ENCODE data around the gene VWA5B1. TPM values are rescaled to one million over a fixed set of nuclear protein-coding genes. Genes with fewer than 3 reads are reported as not detected.

Gene VWA5B1
- total RNA-seq, 2 donors from 2014 or later = 0.22 to 0.43 TPM

DNA sequence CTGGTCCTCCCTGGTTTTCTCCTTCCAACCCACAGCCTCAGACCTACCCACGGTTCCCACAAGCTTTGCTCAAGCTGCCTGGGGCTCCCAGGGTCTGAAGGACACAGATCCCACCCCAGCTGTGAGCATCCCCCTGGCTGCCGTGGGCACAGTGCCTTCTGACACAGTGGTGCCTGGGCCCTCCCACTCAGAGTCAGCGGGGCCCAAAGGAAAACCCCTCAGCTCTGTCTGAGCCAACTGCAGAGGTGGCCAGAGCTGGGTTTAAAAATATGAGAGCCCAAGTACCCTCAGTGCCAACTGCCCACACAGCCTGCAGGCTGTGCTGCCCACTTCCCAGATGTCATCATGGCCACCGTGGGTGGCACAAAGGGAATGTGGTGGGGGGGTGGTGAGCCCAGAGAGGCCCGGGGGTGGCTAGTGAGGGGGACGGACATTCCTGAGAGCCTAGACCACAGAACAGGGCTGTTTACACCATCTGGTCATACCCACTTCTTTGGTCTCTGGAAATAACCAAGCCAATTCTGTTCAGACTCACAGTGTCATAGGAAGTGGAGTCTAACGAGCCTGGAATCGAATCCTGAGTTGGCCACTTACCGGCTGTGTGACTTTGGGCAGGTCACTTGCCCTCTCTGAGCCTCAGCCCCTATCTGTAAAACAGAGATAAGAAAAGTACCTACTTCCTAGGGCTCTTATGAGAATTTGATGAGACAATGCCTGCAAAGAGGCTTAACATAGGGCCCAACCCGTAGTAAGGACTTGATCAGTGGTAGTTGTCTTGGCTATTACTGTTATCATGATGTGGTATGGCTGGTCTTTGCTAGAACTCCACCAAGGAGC lies 109.9 kb downstream of the VWA5B1 start:
- DNase-seq (ENCODE audit: low spot score) = no peak
- Histone ChIP-seq H3K4me1 (no peaks in the 10 kb centered on the region), H3K9me3 (peaks cover 0 to 6% of the 10 kb centered on the region in 2 donors), H3K27ac (no peak overlapping the region), H3K27me3 (no peaks in the 10 kb centered on the region), H3K4me3 (no peak overlapping the region), H3K36me3 (no peaks in the 10 kb centered on the region)
- TF ChIP-seq, protein P1, sequence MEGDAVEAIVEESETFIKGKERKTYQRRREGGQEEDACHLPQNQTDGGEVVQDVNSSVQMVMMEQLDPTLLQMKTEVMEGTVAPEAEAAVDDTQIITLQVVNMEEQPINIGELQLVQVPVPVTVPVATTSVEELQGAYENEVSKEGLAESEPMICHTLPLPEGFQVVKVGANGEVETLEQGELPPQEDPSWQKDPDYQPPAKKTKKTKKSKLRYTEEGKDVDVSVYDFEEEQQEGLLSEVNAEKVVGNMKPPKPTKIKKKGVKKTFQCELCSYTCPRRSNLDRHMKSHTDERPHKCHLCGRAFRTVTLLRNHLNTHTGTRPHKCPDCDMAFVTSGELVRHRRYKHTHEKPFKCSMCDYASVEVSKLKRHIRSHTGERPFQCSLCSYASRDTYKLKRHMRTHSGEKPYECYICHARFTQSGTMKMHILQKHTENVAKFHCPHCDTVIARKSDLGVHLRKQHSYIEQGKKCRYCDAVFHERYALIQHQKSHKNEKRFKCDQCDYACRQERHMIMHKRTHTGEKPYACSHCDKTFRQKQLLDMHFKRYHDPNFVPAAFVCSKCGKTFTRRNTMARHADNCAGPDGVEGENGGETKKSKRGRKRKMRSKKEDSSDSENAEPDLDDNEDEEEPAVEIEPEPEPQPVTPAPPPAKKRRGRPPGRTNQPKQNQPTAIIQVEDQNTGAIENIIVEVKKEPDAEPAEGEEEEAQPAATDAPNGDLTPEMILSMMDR (IDR thresholded peaks at IDR 0.05) = no peak

DNA sequence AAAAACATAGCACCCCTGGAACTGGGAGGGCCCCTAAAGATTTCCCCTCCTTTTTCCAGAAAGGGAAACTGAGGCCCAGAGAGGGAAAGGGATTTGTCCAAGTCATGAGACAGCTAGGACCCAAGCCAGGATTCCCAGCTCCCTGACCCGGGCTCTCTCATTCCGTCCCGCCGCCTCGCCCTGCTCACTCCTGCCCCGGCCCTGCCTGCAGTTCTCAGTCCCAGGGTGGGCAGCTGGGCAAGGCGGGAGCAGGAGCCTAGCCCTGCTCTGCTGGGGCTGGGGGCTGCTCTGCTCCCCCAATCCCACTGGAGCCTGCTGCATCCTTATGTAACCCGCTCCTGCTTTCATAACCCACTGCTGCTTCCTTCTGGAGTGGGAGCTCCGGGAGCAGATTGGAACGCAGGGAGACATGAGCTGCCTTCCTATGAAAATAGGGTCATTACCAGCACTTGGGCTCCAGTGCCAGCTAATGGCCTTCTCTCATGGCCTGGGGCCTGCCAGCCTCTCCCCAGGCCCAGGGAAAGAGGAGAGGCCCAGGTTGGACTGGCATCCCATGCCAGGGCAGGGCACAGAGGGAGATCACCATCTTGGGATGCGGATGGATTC lies 110.8 kb downstream of the VWA5B1 start:
- Histone ChIP-seq H3K36me3 (no peaks in the 10 kb centered on the region), H3K4me3 (no peak overlapping the region), H3K27ac (no peak overlapping the region), H3K27me3 (no peaks in the 10 kb centered on the region), H3K4me1 (no peaks in the 10 kb centered on the region), H3K9me3 (no peaks in the 10 kb centered on the region)
- DNase-seq (ENCODE audit: low spot score) = no peak
- TF ChIP-seq, protein P1 (IDR thresholded peaks at IDR 0.05) = no peak

DNA sequence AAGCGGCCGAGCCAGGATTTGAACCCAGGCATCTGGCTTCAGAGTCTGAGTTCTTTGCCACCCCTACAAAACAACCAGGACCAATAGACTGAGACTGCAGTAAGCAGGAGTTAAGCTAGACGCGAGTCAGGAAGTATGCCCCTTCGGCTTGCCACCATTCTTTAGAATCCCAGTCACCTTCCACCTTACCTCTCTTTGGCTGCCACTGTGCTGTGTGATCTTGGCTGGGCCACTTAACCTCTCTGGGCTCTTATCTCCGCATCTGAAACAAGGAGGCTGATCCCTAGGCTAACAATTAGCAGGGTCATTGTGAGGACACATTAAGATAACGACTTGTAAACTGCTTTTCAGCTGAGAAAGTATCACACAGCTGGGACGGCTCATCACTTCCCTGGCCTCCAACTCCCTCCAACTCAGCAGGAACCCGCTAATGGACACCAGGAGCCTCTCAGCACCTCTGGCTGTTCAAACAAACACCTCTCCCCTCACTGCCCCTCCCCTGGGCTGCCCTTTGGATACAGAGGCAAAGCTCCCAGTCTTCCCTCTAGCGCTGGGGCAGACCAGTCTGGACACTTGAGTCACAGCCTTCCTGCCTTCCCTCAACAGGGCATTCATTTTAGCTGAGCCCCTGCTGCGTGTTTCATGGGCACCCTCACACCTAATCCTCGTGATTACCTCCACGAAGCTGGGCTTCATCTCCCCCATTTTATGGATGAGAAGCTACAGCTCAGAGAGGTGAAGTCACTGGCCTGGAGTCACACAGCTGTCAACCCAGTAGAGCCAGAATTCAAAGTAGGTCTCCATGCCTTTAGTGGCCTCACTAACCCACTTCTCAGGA lies 112.1 kb downstream of the VWA5B1 start:
- no peak for DNase-seq (ENCODE audit: low spot score)
- no peaks in the 10 kb centered on the region for H3K36me3 ChIP-seq
- no peaks in the 10 kb centered on the region for H3K4me1 ChIP-seq
- no peak overlapping the region for H3K27ac ChIP-seq
- no peaks in the 10 kb centered on the region for H3K27me3 ChIP-seq
- TF ChIP-seq, protein P1 (IDR thresholded peaks at IDR 0.05) = no peak
- no peaks in the 10 kb centered on the region for H3K9me3 ChIP-seq
- no peak overlapping the region for H3K4me3 ChIP-seq

DNA sequence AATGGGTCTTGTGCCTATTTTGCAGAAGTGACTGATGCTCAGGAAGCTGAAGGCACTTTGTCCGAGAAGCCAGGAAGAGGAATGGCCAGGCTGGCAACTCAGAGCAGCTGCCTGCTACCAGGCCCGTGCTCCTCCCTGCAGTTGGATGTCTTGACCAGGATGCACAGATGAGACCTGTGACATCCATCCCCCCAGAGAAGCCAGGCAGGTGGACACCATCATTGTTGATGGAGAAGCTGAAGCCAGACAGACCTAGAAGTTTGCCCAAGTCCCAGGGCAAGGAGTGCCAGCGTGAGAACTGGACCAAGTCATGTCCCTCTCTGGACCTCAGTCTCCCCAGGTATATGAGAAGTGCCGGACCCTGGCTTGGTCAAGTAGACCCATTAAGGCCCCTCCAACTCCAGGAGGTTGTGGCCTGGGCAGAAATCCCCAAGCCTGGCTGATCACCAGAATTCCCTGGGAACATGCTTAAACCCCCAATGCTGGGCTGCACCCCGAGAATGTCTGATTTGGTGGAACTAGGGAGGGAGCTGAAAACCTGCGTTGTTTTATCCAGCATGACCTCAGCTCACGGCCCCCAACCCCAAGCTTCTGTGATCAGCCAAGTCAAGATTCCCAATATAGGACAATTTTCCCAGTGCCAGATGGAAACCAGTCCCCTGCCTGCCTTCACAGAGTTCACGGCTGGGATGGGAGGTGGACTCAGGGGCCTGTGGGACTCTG lies 112.9 kb downstream of the VWA5B1 start:
- Histone ChIP-seq H3K27me3 (no peaks in the 10 kb centered on the region), H3K36me3 (no peaks in the 10 kb centered on the region)

DNA sequence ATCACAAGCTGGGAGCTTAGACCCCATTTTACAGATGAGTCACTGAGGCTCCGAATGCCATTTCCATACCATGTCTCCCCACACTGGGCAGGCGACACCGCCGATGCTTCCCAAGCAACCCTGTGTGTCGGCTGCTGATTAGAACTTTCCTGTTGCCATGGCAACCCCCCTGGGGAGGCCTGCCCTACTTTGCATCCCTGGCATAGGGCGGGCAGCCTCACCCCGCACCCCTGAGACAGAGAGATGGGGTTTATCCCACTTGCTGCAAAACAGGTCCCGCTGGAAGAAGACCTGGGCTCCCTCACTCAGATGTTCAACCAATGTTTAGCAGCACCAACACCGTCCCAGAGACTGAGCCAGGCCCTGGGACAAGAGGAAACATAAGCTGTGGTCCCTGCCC lies 113.8 kb downstream of the VWA5B1 start:
- no peaks in the 10 kb centered on the region for H3K4me1 ChIP-seq

More for the DNA sequence above, 112.9 kb downstream of the VWA5B1 start:
- Histone ChIP-seq H3K4me1 (no peaks in the 10 kb centered on the region), H3K27ac (no peak overlapping the region), H3K9me3 (no peaks in the 10 kb centered on the region), H3K4me3 (no peak overlapping the region)
- no peak for DNase-seq (ENCODE audit: low spot score)
- TF ChIP-seq, protein P1 (IDR thresholded peaks at IDR 0.05) = no peak

More for the DNA sequence above, 113.8 kb downstream of the VWA5B1 start:
- Histone ChIP-seq H3K36me3 (no peaks in the 10 kb centered on the region), H3K27ac (no peak overlapping the region), H3K27me3 (no peaks in the 10 kb centered on the region), H3K9me3 (no peaks in the 10 kb centered on the region), H3K4me3 (no peak overlapping the region)
- TF ChIP-seq, protein P1 (IDR thresholded peaks at IDR 0.05) = no peak
- DNase-seq (ENCODE audit: low spot score) = no peak
